GM19455 (cell line): ENCODE data around the gene PPP2R1B.
A peak's percentile ranks its signal among the peaks of the same experiment; 100 is the strongest.

Source experiments
- ATAC-seq: cut with Tn5 transposase; IDR thresholded peaks from one replicate; pipeline ENCODE4 v1.9.1; 2021; ENCODE audit not compliant: unreplicated experiment

Gene PPP2R1B

DNA sequence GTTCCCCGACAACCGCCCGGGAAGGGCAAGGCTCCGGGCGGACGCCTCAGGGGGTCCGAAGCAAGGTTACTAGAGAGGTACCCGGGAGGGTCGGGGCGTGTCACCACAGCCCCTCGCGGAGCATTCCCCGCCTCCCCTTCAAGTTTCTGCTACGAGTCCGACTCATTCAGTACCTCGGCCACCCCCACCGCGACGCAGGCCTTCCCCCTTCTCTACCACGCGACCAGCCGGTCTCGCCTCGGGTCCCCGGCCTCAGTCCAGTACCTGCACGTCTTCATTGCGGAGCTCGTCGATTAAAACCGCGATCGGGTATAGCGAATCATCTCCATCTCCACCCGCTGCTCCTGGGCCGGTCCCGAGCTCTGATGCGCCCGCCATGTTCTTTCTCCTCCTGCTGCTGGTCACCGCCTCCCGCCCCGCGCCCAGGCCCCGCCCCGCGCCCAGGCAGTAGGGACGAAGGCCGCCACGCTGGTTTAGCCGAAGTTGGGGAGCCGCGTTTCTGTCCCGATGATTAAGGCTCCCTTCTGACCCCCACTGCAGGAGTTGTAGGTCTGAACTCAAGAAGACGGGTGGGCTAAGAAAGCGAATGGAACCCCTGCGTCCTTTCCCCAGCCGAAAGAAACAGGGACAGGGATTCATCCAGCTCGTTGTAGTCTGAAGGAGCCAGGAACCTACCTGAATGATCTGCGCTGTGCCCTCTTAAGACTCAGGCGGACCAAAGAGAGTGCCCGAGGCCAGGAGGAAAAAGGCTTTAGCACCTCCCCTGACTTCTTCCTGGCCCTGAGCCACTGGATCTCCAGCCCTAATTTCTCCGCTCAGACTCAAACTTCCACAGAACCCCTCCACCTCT is at the start of gene PPP2R1B:
TSS of gene PPP2R1B (minus strand) at position 406 of the 850 bp plus-strand sequence. CDS start at position 378, 28 bp downstream.
- peak; percentile 90 for ATAC-seq

DNA sequence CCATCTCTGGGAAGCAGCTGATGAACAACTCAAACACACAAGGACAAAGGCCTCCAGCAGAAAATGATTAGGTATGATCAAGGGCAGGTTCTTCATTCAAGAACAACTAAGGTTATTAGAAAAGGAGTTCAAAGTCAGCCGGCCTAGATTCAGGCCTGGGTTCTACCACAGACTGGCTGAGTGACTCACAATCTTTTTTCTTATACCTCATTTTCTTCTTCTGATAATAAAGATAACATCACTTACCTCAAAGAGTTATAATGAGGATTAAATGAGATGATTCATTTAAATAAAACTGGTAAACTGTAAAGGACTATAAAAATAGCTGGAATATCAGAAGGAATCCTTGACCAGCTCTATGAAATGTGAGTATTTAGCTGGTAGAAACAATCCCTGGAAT is 49.3 kb upstream of the PPP2R1B start:
- ATAC-seq: no peak

DNA sequence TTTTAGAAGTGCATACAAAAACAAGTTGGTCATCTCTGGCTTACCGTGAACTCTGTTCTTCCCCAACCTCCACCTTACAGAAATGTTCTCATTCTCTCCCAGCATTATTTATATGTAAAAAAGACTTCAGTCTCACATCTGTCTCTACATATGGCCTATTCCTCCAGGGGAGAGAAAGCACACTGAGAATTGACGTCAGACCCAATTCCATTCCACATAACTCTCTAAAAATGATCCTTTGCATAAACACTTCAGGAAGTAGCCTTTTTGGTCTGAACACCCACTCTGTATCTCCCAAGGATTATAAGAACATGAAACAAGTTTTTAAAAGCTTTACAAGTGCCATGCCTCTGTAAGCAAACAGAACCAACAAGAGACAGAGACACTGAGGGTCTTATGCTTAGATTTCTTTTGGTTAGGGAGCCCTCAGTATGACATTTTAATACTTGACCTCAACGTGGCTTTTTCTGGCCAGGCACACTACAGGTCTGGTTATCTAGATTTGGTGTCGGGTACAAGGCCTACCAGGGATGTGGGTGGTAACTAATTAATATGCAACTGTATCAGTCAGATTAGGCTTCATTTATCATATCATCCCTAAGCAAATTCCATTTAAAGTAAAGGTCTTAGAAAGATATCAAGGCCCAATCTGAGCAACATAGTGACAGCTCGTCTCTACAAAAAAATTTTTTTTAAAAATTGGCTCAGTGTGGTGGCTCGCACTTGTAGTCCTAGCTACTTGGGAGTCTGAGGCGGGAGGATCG is 48.5 kb upstream of the PPP2R1B start:
- ATAC-seq: no peak

DNA sequence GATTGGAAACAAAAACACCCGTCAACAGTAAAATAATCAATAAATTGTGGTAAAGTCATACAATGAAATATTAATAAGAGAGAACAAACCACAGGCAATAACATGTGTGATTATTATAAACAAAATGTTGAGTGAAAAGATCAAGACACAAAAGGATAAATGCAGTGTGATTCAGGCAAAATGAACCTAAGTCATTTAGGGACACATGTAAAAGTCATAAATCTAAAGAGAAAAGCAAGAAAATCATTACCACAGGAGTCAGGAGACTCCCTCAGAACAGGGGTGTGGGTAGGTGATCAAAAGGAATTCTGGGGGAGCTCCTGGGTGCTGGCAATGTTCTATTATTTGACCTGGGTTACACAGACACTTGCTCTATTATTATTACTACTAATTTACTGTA is 47.9 kb upstream of the PPP2R1B start:
- ATAC-seq: no peak

DNA sequence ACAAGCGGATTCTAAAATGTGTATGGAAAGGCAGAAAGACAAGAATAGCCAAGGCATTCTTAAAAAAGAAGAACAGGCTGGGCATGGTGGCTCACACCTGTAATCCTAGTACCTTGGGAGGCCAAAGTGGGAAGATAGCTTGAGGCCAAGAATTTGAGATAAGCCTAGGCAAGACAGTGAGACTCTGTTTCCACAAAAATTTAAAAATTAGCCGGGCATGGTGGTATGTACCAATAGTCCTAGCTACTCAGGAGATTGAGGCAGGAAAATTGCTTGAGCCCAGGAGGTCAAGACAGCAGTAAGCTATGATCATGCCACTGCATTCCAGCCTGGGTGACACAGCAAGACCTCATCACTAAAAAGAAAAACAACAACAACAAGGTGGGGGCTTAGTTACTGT is 46.0 kb upstream of the PPP2R1B start:
- ATAC-seq: no peak

DNA sequence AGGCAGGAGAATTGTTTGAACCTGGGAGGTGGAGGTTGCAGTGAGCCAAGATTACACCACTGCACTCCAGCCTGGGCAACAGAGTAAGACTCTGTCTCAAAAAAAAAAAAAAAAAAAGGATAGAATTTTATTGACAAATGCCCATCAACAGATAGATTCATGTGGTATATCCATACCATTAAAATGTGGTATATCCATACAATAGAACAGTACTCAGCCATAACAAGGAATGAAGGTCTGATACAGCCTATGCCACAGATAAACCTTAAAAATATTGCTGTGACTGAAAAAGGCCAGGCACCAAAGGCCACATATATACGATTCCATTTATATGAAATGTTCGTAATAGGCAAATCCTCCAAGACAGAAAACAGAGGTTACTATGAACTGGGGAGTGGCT is 45.3 kb upstream of the PPP2R1B start:
- no peak for ATAC-seq

DNA sequence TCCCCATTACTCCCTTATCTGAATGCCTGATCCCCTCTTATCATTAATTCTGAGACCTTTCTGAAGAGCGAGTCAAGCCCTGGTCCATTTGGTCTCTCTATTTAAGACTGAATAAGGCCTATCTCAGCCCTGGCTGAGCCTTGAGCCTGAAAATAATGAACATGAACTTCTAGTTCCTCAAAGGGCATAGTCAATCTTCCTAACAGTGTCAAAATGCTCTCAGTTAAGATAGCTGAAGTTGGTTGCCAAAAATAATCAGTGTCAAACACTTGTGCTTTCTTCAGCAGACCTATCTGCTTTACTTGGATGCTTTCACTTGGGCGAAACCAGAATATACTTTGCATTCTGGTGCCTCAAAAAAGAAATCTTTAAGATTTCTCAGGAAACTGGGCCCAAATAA is 42.6 kb upstream of the PPP2R1B start:
- no peak for ATAC-seq

DNA sequence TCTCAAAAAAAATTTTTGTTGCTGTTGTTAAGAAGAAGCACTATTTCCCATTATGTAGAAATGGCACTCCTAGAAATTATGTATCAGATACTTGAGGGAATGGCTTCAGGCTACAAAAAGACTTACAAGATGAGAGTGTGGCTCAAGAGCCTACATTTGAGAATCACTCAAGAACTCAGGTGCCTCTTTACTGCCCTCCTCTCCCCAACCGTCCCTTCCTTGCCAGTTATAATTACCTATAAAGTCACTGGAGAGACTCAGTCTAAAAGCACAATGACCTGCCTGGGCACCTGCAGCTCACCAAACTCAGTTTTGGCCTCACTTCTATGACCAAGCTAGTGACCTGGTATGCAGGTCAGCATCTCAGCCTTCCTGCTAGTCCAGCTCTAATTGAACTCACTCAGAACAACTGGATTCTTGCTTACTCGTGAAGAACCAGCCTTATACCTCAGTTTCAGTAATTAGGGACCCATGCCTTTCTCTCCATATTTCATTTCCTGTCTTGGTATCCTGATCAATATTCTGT is 41.9 kb upstream of the PPP2R1B start:
- no peak for ATAC-seq

DNA sequence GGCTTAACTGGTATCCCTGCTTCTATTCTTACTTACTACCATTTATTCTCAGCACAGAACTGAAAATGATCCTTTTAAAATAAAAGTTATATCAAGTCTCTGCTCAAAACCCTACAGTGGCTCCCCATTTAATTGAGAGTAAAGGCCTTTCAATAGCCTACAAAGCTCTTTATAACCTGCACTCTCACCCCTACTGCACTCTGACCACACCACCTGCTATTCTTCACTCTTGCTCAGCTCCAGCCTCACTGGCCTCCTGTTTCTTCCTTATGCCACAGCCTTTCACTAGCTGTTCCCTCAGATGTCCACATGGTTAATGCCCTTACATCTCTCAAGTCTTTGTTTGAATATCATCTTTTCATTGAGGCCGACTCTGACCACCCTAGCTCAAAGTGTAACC is 40.9 kb upstream of the PPP2R1B start:
- ATAC-seq: no peak

DNA sequence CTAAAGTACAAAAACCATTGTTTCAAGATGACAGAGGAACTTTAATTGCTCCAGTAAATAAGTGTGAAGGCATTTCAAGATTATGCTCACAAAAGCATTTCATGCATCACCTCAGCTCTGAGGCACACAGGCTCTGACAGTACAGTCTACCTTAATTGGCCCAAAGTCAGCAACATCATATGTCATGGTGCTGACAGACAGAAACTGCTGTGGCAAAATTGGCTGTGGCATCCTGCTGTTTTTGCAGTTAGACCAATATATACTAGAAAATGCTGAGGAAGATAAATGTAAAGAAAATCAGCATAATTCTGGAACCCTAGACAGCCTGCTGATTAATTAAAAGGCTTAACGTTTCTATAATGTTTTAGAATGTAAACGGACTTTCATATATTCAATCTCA is 34.9 kb upstream of the PPP2R1B start:
- ATAC-seq: no peak

DNA sequence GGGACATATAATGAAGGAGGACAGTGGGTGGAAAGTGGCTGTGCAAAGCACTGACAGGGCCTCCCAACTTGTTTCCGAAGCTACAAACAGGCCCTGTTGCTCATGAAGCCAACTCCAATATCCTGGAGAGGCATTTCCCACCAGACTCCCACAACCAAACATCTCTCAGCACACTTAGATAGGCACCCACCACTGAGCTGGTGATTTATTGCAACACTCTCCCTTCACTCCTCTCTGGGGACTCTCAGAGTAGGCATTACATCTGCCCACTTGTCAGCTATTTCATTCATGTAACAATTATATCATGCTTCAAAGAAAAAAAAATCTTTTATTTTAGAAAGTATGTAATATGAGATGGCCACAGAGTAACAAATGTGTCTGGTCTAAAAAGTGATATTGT is 32.1 kb upstream of the PPP2R1B start:
- ATAC-seq: no peak

DNA sequence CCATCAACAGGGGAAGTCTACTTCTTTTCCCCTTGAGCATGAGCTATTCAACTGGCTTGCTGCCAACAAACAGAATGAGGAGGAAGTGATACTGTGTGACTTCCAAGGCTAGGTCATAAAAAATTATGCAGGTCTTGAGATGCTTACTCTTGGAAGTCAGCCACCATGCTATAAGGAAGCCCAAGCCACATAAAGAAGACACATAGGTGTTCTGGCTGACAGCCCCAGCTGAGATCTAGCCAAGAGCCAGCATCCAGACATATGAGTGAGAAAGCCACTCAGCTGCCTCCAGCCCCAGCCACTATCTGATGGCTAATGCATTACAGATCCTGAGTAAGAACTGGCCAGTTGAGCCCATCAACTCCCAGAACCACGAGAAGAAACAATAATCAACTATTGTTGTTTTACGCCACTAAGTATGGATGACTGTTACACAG is 31.0 kb upstream of the PPP2R1B start:
- ATAC-seq: no peak

DNA sequence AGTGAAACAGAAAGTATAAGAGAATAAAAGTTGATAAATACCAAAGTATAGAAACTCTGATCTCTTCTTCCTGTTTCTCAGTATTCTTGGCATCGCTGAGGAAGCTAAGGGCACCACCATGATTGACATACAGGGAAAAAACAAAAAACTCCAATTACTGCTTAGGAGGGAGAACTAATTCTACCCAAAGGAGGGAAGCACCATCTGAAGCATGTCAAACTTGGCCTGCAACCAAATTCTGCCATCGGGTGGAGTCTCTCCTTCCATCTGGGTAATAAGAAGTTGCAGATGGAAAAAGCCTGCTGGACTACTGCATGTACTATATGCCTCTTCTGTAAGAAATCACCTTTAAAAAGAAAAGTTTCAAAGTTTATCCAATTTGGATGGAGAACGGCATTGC is 30.5 kb upstream of the PPP2R1B start:
- ATAC-seq: no peak

DNA sequence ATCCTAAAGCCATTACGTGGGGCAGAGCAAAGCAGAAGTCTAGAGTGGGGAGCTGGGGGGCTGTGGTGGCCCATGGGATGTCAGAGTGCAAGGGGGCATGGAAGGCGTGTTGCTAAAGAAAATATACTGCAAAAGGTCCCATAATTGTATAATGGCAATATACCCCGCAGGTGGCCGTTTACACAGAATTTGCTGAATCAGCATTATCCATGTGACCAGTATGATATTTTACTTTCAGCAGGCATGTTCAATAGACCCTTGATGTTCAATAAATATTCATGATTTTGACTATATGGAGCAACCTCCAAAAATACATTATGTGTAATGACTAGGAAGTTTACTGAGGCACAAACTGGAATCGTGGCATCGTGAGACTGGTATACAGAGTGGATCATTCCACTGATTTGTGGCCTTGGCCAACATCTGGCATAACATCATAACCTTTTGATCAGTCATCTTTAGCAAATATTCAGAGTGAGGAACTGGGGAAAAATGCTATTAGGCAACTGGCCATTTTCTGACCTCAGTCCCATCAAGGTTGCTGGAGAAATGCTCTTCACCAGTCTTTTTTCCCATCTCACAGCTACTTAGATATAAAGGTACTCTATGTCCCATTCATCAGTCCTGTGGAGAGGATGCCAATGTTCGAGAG is 29.3 kb upstream of the PPP2R1B start:
- ATAC-seq: no peak

DNA sequence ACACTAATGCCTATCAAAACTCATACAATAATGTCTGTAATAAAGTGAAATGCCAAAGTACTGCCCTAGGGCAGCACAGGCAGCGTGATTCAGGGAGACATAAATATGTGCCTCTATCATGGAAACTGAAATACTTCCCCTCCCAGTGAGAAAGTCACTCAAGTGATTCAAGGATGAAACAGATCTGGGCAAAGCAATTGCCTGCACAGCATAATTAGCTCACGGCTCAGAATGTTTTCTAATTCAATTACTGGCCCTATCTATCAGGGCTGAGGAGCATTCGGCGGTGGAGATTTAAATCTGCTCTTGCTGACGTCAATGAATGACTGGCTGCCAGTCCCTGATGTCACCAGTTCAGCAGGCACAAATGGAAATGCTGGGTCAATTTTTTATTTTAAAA is 27.7 kb upstream of the PPP2R1B start:
- ATAC-seq: no peak

DNA sequence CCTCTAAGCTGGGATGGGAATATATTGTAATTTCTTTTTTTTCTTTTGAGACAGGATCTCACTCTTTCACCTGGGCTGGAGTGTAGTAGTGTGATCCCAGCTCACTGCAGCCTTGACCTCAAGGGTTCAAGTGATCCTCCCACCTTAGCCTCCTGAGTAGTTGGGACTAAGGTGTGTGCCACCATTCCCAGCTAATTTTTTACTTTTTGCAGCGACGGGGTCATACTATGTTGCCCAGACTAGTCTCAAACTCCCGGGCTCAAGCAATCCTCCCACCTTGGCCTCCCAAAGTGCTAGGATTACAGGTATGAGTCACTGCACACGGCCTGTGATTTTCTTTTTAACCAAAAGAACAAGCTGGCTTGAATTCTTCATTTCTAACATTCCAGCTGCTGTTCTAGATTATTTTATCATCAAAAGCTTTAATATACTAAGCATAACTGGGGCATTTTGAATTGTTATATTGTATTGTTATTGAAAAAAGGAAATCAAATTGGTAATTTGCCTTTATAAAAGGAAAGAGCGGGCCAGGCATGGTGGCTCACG is 26.8 kb upstream of the PPP2R1B start:
- no peak for ATAC-seq

DNA sequence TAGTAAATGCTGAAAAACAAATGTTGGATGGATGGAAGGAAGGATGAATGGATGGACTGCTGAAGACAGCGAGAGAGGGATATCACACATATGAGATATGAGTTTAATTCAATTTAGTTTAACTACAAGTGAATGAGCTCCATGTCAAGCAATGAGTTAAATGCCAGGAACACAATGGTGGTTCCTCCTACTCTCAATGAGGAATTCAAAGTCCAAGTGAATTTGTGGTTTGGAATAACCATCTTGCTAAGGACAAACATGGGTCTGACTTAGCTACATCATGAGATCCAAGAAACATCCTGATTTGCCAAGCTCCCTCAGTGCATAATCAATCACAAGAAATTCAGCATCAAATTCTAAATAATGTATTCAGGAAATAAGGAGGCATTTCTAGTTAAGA is 26.1 kb upstream of the PPP2R1B start:
- no peak for ATAC-seq

DNA sequence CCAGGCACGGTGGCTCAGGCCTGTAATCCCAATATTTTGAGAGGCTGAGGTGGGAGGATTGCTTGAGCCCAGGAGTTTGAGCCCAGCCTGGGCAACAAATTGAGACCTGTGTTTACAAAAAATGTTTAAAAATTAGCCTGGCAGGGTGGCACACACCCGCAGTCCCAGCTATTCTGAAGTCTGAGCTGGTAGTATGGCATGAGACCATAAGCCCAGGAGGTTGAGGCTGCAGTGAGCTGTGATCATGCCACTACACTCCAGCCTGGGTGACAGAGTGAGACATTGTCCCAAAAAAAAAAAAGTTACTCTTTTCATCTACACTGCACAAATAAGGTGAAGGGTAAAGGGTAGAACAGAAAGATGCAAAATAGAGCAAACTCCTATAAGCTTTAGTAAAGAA is 22.3 kb upstream of the PPP2R1B start:
- ATAC-seq: no peak

DNA sequence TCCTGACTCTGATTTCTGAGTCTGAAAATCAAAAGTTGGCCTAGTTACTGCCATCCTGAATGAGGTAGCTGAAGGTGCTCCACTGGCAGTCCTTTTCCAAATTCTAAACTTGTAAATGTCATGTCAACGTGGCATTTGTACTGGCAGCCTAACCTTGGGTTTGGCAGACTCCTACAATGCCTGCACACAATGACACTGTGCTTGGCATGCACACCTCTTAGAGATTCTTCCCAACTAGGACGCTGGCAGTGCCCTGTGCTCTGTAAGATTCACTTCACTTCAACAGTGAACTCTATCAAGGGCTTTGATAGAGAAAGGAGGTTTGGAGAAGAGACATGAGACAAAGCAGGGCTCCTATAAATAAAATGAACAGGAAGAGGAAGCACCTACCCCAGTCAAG is 21.9 kb upstream of the PPP2R1B start:
- ATAC-seq: no peak

DNA sequence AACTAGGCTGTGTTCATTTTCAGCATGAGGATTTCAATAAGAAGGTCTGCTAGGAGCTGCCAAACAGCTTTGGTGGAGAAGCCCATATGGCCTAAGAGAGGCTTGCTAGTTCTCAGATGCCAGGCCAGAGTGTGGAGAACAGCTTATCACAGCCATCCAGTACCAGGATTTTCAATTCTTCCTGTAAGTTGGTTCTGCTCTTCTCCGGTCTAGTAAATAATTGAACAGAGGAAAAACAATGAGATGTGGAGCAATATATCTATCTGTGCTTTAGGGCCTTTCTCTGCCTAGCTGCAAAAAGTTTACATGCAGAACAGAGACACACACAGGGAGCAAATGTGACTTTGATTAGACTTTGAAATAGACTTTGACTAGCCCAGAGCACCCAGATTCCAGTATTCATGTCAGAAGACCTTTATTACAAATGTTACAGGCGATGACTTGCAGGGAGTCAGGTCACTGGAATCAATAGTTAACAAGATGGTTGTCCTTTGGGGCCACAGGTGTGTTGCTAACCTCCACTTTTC is 19.8 kb upstream of the PPP2R1B start:
- no peak for ATAC-seq

DNA sequence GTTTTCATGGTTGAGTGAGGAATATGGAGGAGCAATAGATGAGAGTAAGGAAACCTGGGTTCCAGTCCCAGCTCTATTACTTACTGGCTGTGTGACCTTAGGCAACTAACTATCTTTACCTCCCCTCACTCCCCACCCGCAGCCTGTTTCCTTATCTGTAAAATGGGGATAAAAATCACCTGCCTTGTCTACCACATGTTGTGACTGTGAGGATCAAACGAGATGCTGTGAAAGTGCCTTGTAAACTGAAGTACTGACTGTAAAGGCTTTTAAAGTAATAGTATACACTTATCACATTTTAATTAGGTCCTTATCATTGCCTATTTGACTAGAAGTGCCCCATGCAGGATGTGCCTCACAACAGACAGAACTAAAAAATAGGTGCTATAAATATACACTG is 18.9 kb upstream of the PPP2R1B start:
- no peak for ATAC-seq
